Panc1 (cell line): ENCODE measurements around the gene MAP7. TPM values are rescaled to one million over a fixed set of nuclear protein-coding genes. Genes with fewer than 3 reads are reported as not detected.

ENCODE experiments used
- ATAC-seq: fragments of 200-7000 bp; cut with Tn5 transposase; 2 replicates; pipeline ENCODE4 v1.9.1; 2020; ENCODE audit warnings: mild to moderate bottlenecking, moderate library complexity
- BruUV-seq: library from RNA; stranded (reverse); fragments of 400-500 nt; replicated peaks from 2 replicates; lab custom pipeline; 2021; lab: Mats Ljungman, UMichigan
- CTCF ChIA-PET: fragments of 300-600 bp; sonication (Branson Sonifier 250); formaldehyde crosslinking; loops from one replicate; lab custom pipeline; 2022; ENCODE audit warnings: antibody characterized with exemption; lab: Charles Lee
- POLR2A ChIA-PET: fragments of 300-600 bp; sonication (Branson Sonifier 250); formaldehyde crosslinking; loops from one replicate; lab custom pipeline; 2022; ENCODE audit warnings: antibody characterized with exemption; lab: Charles Lee
- DNase-seq: peaks from one replicate; pipeline ENCODE4 v3.0.0-alpha.2; 2010; ENCODE audit warnings: low read depth, low spot score
- H3K27ac ChIP-seq: 2 replicates; pipeline ENCODE4 v1.5.1; 2011; ENCODE audit warnings: mild to moderate bottlenecking, low read length, inconsistent platforms
- H3K27me3 ChIP-seq: fragments of 200-500 bp; sonication (Bioruptor generic); 2 replicates; pipeline ENCODE4 v1.6.0; 2014; ENCODE audit warnings: low read length, inconsistent platforms; ENCODE audit not compliant: control insufficient read depth, insufficient read depth
- H3K36me3 ChIP-seq: fragments of 200-500 bp; sonication (Bioruptor generic); 2 replicates; pipeline ENCODE4 v1.5.1; 2014; ENCODE audit warnings: inconsistent platforms, mild to moderate bottlenecking, low read length, moderate library complexity; ENCODE audit not compliant: control insufficient read depth, insufficient read depth
- H3K4me1 ChIP-seq: 2 replicates; pipeline ENCODE4 v1.5.1; 2011; ENCODE audit warnings: inconsistent platforms, mild to moderate bottlenecking, low read length, moderate library complexity; ENCODE audit not compliant: control insufficient read depth, insufficient read depth
- H3K4me3 ChIP-seq, 2 experiments: 2 replicates each; pipeline ENCODE4 v1.5.1; 2011 to 2012; ENCODE audit warnings: low read depth in 2 of 2, low read length in 2 of 2, mild to moderate bottlenecking in 2 of 2, inconsistent platforms in 1 of 2, moderate library complexity in 1 of 2
- H3K9me3 ChIP-seq: fragments of 200-500 bp; sonication (Bioruptor generic); 2 replicates; pipeline ENCODE4 v1.5.1; 2014; ENCODE audit warnings: low read depth, mild to moderate bottlenecking, inconsistent platforms, low read length, moderate library complexity; ENCODE audit not compliant: control insufficient read depth, insufficient read depth
- POLR2AphosphoS5 ChIP-seq: IDR thresholded peaks from 2 replicates; pipeline ENCODE4 v1.6.1; 2012; ENCODE audit warnings: mild to moderate bottlenecking, low read depth, low read length, moderate library complexity
- SIN3A ChIP-seq: IDR thresholded peaks from 2 replicates; pipeline ENCODE4 v1.6.1; 2012; ENCODE audit warnings: low read depth, mild to moderate bottlenecking, low read length, moderate library complexity, borderline replicate concordance; ENCODE audit not compliant: insufficient read depth
- TCF7L2 ChIP-seq: IDR thresholded peaks from 2 replicates; pipeline ENCODE4 v1.6.1; 2011; ENCODE audit warnings: mild to moderate bottlenecking, low read depth, low read length, inconsistent platforms
- in situ Hi-C: cut with HindIII; loops from 2 replicates; pipeline ENCODE4 v1.10.0; 2016; ENCODE audit warnings: low sequenced_read_pairs, low pct_unique_long_range_greater_than_20kb
- intact Hi-C: fragments of 100-400 bp; cut with micrococcal nuclease; formaldehyde crosslinking; loops from one replicate; pipeline ENCODE4 v1.10.0; 2022; ENCODE audit not compliant: unreplicated experiment
- total RNA-seq: library from RNA; stranded (reverse); gene quantifications from one replicate; pipeline ENCODE4 v1.2.1, GENCODE V29; 2021; ENCODE audit not compliant: unreplicated experiment
- TF ChIP-seq, protein P1 (sequence below): fragments of 450-650 bp; IDR thresholded peaks from 2 replicates; pipeline ENCODE4 v1.5.1; 2017; ENCODE audit warnings: mild to moderate bottlenecking
- TF ChIP-seq, protein P2 (sequence below), 2 experiments: IDR thresholded peaks; 2 replicates each; pipeline ENCODE4 v1.6.1; 2011 to 2012; ENCODE audit warnings: low read depth in 2 of 2, control low read depth in 1 of 2, low read length in 1 of 2, mild to moderate bottlenecking in 1 of 2, moderate library complexity in 1 of 2; ENCODE audit not compliant: insufficient read depth in 1 of 2

Gene MAP7
- total RNA-seq, 1 experiment from 2014 or later: 1.8 TPM

DNA sequence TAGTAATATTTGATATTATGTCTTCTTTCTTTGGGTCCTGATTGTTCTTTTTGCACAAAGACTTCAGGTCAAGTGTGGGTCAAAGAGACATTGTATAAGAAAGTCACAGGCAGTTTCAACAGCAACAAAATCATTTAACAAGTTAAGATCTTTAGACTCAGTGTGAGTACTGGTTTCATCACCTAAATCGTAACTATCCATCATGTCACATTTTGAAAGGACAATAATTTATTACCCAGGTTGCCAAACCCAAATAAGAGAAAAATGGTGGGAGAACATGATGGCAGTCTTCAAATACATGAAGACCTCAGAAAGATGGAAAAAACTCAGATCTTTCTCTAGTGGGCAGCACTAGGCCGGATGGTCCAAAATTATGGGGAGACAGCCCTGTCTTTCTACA lies 205.1 kb downstream of the MAP7 start:
- H3K4me3 ChIP-seq: no peak overlapping the region
- ATAC-seq (no peak), DNase-seq (no peak)
- TF ChIP-seq, protein P1, sequence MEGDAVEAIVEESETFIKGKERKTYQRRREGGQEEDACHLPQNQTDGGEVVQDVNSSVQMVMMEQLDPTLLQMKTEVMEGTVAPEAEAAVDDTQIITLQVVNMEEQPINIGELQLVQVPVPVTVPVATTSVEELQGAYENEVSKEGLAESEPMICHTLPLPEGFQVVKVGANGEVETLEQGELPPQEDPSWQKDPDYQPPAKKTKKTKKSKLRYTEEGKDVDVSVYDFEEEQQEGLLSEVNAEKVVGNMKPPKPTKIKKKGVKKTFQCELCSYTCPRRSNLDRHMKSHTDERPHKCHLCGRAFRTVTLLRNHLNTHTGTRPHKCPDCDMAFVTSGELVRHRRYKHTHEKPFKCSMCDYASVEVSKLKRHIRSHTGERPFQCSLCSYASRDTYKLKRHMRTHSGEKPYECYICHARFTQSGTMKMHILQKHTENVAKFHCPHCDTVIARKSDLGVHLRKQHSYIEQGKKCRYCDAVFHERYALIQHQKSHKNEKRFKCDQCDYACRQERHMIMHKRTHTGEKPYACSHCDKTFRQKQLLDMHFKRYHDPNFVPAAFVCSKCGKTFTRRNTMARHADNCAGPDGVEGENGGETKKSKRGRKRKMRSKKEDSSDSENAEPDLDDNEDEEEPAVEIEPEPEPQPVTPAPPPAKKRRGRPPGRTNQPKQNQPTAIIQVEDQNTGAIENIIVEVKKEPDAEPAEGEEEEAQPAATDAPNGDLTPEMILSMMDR: no peak
- TF ChIP-seq TCF7L2 (no peak), SIN3A (no peak), POLR2AphosphoS5 (no peak)
- TF ChIP-seq, protein P2, sequence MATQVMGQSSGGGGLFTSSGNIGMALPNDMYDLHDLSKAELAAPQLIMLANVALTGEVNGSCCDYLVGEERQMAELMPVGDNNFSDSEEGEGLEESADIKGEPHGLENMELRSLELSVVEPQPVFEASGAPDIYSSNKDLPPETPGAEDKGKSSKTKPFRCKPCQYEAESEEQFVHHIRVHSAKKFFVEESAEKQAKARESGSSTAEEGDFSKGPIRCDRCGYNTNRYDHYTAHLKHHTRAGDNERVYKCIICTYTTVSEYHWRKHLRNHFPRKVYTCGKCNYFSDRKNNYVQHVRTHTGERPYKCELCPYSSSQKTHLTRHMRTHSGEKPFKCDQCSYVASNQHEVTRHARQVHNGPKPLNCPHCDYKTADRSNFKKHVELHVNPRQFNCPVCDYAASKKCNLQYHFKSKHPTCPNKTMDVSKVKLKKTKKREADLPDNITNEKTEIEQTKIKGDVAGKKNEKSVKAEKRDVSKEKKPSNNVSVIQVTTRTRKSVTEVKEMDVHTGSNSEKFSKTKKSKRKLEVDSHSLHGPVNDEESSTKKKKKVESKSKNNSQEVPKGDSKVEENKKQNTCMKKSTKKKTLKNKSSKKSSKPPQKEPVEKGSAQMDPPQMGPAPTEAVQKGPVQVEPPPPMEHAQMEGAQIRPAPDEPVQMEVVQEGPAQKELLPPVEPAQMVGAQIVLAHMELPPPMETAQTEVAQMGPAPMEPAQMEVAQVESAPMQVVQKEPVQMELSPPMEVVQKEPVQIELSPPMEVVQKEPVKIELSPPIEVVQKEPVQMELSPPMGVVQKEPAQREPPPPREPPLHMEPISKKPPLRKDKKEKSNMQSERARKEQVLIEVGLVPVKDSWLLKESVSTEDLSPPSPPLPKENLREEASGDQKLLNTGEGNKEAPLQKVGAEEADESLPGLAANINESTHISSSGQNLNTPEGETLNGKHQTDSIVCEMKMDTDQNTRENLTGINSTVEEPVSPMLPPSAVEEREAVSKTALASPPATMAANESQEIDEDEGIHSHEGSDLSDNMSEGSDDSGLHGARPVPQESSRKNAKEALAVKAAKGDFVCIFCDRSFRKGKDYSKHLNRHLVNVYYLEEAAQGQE (IDR thresholded peaks at IDR 0.05; ENCODE audit: insufficient read depth in 1 of 2, low read depth in 2 of 2, low read length in 1 of 2): no peak
- ChIA-PET CTCF (no interaction called here), POLR2A (no interaction called here)
- no peaks in the 10 kb centered on the region for H3K36me3 ChIP-seq
- intact Hi-C loops: no loop called here
- H3K4me1 ChIP-seq: no peaks in the 10 kb centered on the region
- H3K27ac ChIP-seq: no peak overlapping the region
- in situ Hi-C loops: no loop called here
- H3K9me3 ChIP-seq: no peaks in the 10 kb centered on the region
- no TSS peak for BruUV-seq
- no peaks in the 10 kb centered on the region for H3K27me3 ChIP-seq

DNA sequence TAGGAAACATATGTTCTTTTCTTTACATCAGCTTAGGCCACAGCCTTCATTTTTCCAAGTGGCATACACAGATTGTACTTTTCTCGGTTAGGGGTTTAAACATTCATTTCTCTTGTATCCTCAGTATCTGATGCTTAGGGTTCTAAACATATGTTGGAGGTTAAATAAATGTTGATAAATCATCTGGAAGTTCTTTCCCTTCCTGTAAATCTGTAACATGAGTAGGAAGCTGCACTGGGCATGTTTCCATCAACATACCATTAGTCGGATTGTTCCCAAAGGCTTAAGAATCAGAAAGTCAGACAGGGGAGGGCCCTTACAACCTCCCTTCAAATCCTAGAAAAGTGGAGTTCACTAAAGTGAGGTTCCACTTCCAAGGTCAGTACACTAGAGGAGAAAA lies 205.8 kb downstream of the MAP7 start:
- Histone ChIP-seq H3K4me3 (no peak overlapping the region), H3K9me3 (no peaks in the 10 kb centered on the region), H3K4me1 (no peaks in the 10 kb centered on the region), H3K36me3 (no peaks in the 10 kb centered on the region), H3K27me3 (no peaks in the 10 kb centered on the region), H3K27ac (no peak overlapping the region)
- ChIA-PET CTCF (no interaction called here), POLR2A (no interaction called here)
- intact Hi-C loops (loop anchor here (5.0 kb wide), 1 partner anchor 208 kb away; the partner anchor contains the start of gene MAP7), in situ Hi-C loops (no loop called here)
- no TSS peak for BruUV-seq
- ATAC-seq (no peak), DNase-seq (no peak)
- no peak for TF ChIP-seq TCF7L2
- TF ChIP-seq, protein P2 (IDR thresholded peaks at IDR 0.05; ENCODE audit: insufficient read depth in 1 of 2, low read depth in 2 of 2, low read length in 1 of 2): no peak
- TF ChIP-seq SIN3A: no peak
- TF ChIP-seq POLR2AphosphoS5: no peak
- TF ChIP-seq, protein P1: no peak
